H9 (cell line): ENCODE results near the gene CBR1. TPM values are rescaled to one million over a fixed set of nuclear protein-coding genes. Genes with fewer than 3 reads are reported as not detected.

Experiments
- DNase-seq: peaks from one replicate; pipeline ENCODE4 v3.0.0-alpha.2; 2017
- H2AFZ ChIP-seq: one replicate; pipeline ENCODE4 v1.6.1; 2013; ENCODE audit warnings: mild to moderate bottlenecking, low read length, control low read depth, moderate library complexity
- H2AK5ac ChIP-seq: 2 replicates; pipeline ENCODE4 v1.6.1; 2013; ENCODE audit warnings: low read length, control low read depth, mixed read lengths; ENCODE audit not compliant: insufficient read length
- H2BK120ac ChIP-seq: one replicate; pipeline ENCODE4 v1.6.1; 2013; ENCODE audit warnings: low read depth, mild to moderate bottlenecking, low read length, control low read depth, inconsistent platforms; ENCODE audit not compliant: poor library complexity, severe bottlenecking
- H2BK12ac ChIP-seq: 2 replicates; pipeline ENCODE4 v1.6.1; 2013; ENCODE audit warnings: low read length, control low read depth, mixed read lengths, low read depth; ENCODE audit not compliant: insufficient read length
- H2BK15ac ChIP-seq: 2 replicates; pipeline ENCODE4 v1.6.1; 2013; ENCODE audit warnings: low read depth, low read length, control low read depth
- H2BK20ac ChIP-seq: one replicate; pipeline ENCODE4 v1.6.1; 2013; ENCODE audit warnings: low read depth, mild to moderate bottlenecking, low read length, control low read depth, inconsistent platforms; ENCODE audit not compliant: poor library complexity, severe bottlenecking
- H2BK5ac ChIP-seq: 2 replicates; pipeline ENCODE4 v1.6.1; 2013; ENCODE audit warnings: low read length, control low read depth, mixed read lengths; ENCODE audit not compliant: insufficient read length
- H3K14ac ChIP-seq: 2 replicates; pipeline ENCODE4 v1.6.1; 2013; ENCODE audit warnings: low read length, control low read depth; ENCODE audit not compliant: insufficient read depth
- H3K18ac ChIP-seq: 2 replicates; pipeline ENCODE4 v1.6.1; 2013; ENCODE audit warnings: low read depth, mild to moderate bottlenecking, mixed read lengths, low read length, control low read depth; ENCODE audit not compliant: insufficient read length
- H3K23ac ChIP-seq: 2 replicates; pipeline ENCODE4 v1.6.1; 2013; ENCODE audit warnings: low read length, control low read depth, mixed read lengths, low read depth; ENCODE audit not compliant: insufficient read length
- H3K23me2 ChIP-seq: 2 replicates; pipeline ENCODE4 v1.6.1; 2013; ENCODE audit warnings: low read depth, mild to moderate bottlenecking, mixed read lengths, low read length, control low read depth; ENCODE audit not compliant: insufficient read length, poor library complexity, severe bottlenecking
- H3K27ac ChIP-seq: 2 replicates; pipeline ENCODE4 v1.5.1; 2013; ENCODE audit warnings: low read length, control low read depth, mixed read lengths, low read depth; ENCODE audit not compliant: insufficient read length
- H3K27me3 ChIP-seq: 2 replicates; pipeline ENCODE4 v1.6.1; 2013; ENCODE audit warnings: low read length, control low read depth, inconsistent platforms; ENCODE audit not compliant: insufficient read depth
- H3K4ac ChIP-seq: 2 replicates; pipeline ENCODE4 v1.6.1; 2013; ENCODE audit warnings: low read depth, mild to moderate bottlenecking, control low read depth, inconsistent platforms, low read length, moderate library complexity
- H3K4me1 ChIP-seq: 2 replicates; pipeline ENCODE4 v1.6.1; 2013; ENCODE audit warnings: low read length, control low read depth, inconsistent platforms; ENCODE audit not compliant: insufficient read depth
- H3K4me2 ChIP-seq: 2 replicates; pipeline ENCODE4 v1.6.1; 2013; ENCODE audit warnings: low read length, control low read depth, mixed read lengths; ENCODE audit not compliant: insufficient read length, insufficient read depth
- H3K56ac ChIP-seq: 2 replicates; pipeline ENCODE4 v1.6.1; 2013; ENCODE audit warnings: low read depth, mild to moderate bottlenecking, mixed read lengths, low read length, control low read depth; ENCODE audit not compliant: insufficient read length
- H3K79me1 ChIP-seq: 2 replicates; pipeline ENCODE4 v1.6.1; 2013; ENCODE audit warnings: low read depth, mild to moderate bottlenecking, moderate library complexity, low read length, control low read depth, inconsistent platforms; ENCODE audit not compliant: insufficient read depth, poor library complexity, severe bottlenecking
- H3K79me2 ChIP-seq: 2 replicates; pipeline ENCODE4 v1.6.1; 2013; ENCODE audit warnings: low read length, control low read depth, inconsistent platforms; ENCODE audit not compliant: insufficient read depth
- H3K9ac ChIP-seq: 2 replicates; pipeline ENCODE4 v1.6.1; 2013; ENCODE audit warnings: low read length, control low read depth, mixed read lengths; ENCODE audit not compliant: insufficient read length; ENCODE audit errors: extremely low read depth
- H3K9me3 ChIP-seq: one replicate; pipeline ENCODE4 v1.6.1; 2013; ENCODE audit warnings: low read depth, low read length, inconsistent platforms; ENCODE audit not compliant: control insufficient read depth
- H3T11ph ChIP-seq: one replicate; pipeline ENCODE4 v1.6.1; 2013; ENCODE audit warnings: mild to moderate bottlenecking, low read length, control low read depth, inconsistent platforms
- H4K20me1 ChIP-seq: one replicate; pipeline ENCODE4 v1.6.1; 2013; ENCODE audit not compliant: control insufficient read depth, insufficient read length, insufficient read depth
- H4K5ac ChIP-seq: 2 replicates; pipeline ENCODE4 v1.6.1; 2013; ENCODE audit warnings: low read depth, mild to moderate bottlenecking, mixed read lengths, low read length, control low read depth; ENCODE audit not compliant: insufficient read length
- H4K8ac ChIP-seq: replicated peaks from 2 replicates; pipeline ENCODE4 v1.6.1; 2013; ENCODE audit warnings: low read length, control low read depth, mixed read lengths, low read depth; ENCODE audit not compliant: insufficient read length
- H4K91ac ChIP-seq: 2 replicates; pipeline ENCODE4 v1.6.1; 2013; ENCODE audit warnings: low read depth, mild to moderate bottlenecking, moderate library complexity, mixed read lengths, low read length, control low read depth; ENCODE audit not compliant: insufficient read length
- H3K27ac Mint-ChIP-seq, 3 experiments: 2 replicates in 2 of 3; 3 replicates in 1 of 3; pipeline ENCODE4 v1.8.0; 2020 to 2021; ENCODE audit warnings: mixed read lengths in 3 of 3, mild to moderate bottlenecking in 1 of 3, moderate library complexity in 1 of 3
- H3K27me3 Mint-ChIP-seq: 2 replicates; pipeline ENCODE4 v1.8.0; 2021; ENCODE audit warnings: low read depth, mild to moderate bottlenecking, moderate library complexity, mixed read lengths
- H3K36me3 Mint-ChIP-seq, 3 experiments: 2 replicates in 2 of 3; 3 replicates in 1 of 3; pipeline ENCODE4 v1.8.0; 2020 to 2021; ENCODE audit warnings: low read depth in 3 of 3, mixed read lengths in 3 of 3; ENCODE audit not compliant: insufficient read depth in 1 of 3
- H3K4me1 Mint-ChIP-seq, 2 experiments: 2 replicates each; pipeline ENCODE4 v1.8.0; 2020; ENCODE audit warnings: mixed read lengths in 2 of 2
- H3K4me3 Mint-ChIP-seq, 2 experiments: 2 replicates in 1 of 2; 3 replicates in 1 of 2; pipeline ENCODE4 v1.8.0; 2020 to 2021; ENCODE audit warnings: mild to moderate bottlenecking in 2 of 2, mixed read lengths in 2 of 2, moderate library complexity in 1 of 2
- H3K9me3 Mint-ChIP-seq, 2 experiments: 2 replicates in 1 of 2; 3 replicates in 1 of 2; pipeline ENCODE4 v1.8.0; 2020; ENCODE audit warnings: mild to moderate bottlenecking in 2 of 2, mixed read lengths in 2 of 2, moderate library complexity in 1 of 2
- CTCF ChIP-seq: fragments of 200-600 bp; sonication (generic); conservative IDR thresholded peaks from 3 replicates; pipeline ENCODE4 v1.8.0; 2021; ENCODE audit warnings: antibody characterized with exemption, mild to moderate bottlenecking
- total RNA-seq: library from RNA; stranded (reverse); gene quantifications from 2 replicates; pipeline ENCODE4 v1.2.1, GENCODE V29; 2021

Gene CBR1
- total RNA-seq, 1 experiment from 2014 or later = 5.7 TPM

GRCh38 chr21:36103434-36103833, 33.6 kb downstream of the CBR1 start:
- peaks cover 8% of the 10 kb centered on the region for H3K23me2 ChIP-seq
- no peak overlapping the region for H3K9ac ChIP-seq
- no peak overlapping the region for H3K23ac ChIP-seq
- Mint-ChIP-seq H3K36me3 (peaks cover 18 to 21% (median 20%) of the 10 kb centered on the region in 3 experiments), H3K27me3 (no peaks in the 10 kb centered on the region; the same call in 1 of the 2 replicates), H3K4me3 (no peak overlapping the region), H3K4me1 (peaks cover 67 to 82% of the 10 kb centered on the region in 2 experiments), H3K27ac (no peak overlapping the region), H3K9me3 (peaks cover 8 to 14% of the 10 kb centered on the region in 2 experiments)
- no peak overlapping the region for H2AFZ ChIP-seq
- no peak overlapping the region for H3K18ac ChIP-seq
- no peak overlapping the region for H3K4ac ChIP-seq
- no peak overlapping the region for H2AK5ac ChIP-seq
- no peak overlapping the region for H3K14ac ChIP-seq
- no peak overlapping the region for H3K27ac ChIP-seq
- H4K91ac ChIP-seq = no peak overlapping the region
- H2BK120ac ChIP-seq = no peak overlapping the region
- peaks cover 3% of the 10 kb centered on the region; the same call in 1 of the 2 replicates for H3K79me2 ChIP-seq
- H3K4me2 ChIP-seq = no peak overlapping the region
- peaks cover 6% of the 10 kb centered on the region; the same call in 1 of the 2 replicates for H3K4me1 ChIP-seq
- no peak for TF ChIP-seq CTCF
- H2BK5ac ChIP-seq = no peak overlapping the region
- H2BK20ac ChIP-seq = no peak overlapping the region
- H3T11ph ChIP-seq = no peak overlapping the region
- no peak overlapping the region for H2BK12ac ChIP-seq
- H3K56ac ChIP-seq = no peak overlapping the region
- no peaks in the 10 kb centered on the region for H3K79me1 ChIP-seq
- no peak overlapping the region for H4K8ac ChIP-seq
- H4K20me1 ChIP-seq = no peaks in the 10 kb centered on the region
- H3K9me3 ChIP-seq = no peaks in the 10 kb centered on the region
- H3K27me3 ChIP-seq = no peaks in the 10 kb centered on the region
- H2BK15ac ChIP-seq = no peak overlapping the region
- no peak for DNase-seq
- no peak overlapping the region for H4K5ac ChIP-seq
